WTC11 (cell line): ENCODE measurements around the gene PRKCB.

ENCODE experiments used
- CBFB ChIP-seq: sonication (generic); formaldehyde crosslinking; IDR thresholded peaks from 2 replicates; pipeline ENCODE4 v1.8.1; 2022; ENCODE audit warnings: mild to moderate bottlenecking, low read depth, missing genetic modification reagents
- NR1H2 ChIP-seq: sonication (generic); formaldehyde crosslinking; IDR thresholded peaks from 2 replicates; pipeline ENCODE4 v1.9.0; 2021; ENCODE audit warnings: mild to moderate bottlenecking, moderate library complexity, missing genetic modification reagents
- RORB ChIP-seq: fragments of 250-450 bp; sonication (Bioruptor Pico); IDR thresholded peaks from 2 replicates; pipeline ENCODE4 v1.9.0; 2021; ENCODE audit warnings: mild to moderate bottlenecking
- SP1 ChIP-seq: sonication (generic); formaldehyde crosslinking; conservative IDR thresholded peaks from 2 replicates; pipeline ENCODE4 v1.8.1; 2022; ENCODE audit warnings: missing genetic modification reagents
- TEAD4 ChIP-seq: sonication (generic); formaldehyde crosslinking; IDR thresholded peaks from 2 replicates; pipeline ENCODE4 v1.8.0; 2022; ENCODE audit warnings: mild to moderate bottlenecking, missing genetic modification reagents
- ZNF232 ChIP-seq: sonication (generic); formaldehyde crosslinking; IDR thresholded peaks from 2 replicates; pipeline ENCODE4 v1.8.0; 2022; ENCODE audit warnings: mild to moderate bottlenecking, missing genetic modification reagents
- ZNF263 ChIP-seq: sonication (generic); formaldehyde crosslinking; IDR thresholded peaks from 2 replicates; pipeline ENCODE4 v1.8.1; 2022; ENCODE audit warnings: low read depth, mild to moderate bottlenecking, moderate library complexity, missing genetic modification reagents
- TF ChIP-seq, protein P1 (sequence below): fragments of 200-600 bp; IDR thresholded peaks from 2 replicates; pipeline ENCODE4 v1.8.0; 2022; ENCODE audit warnings: antibody characterized with exemption
- TF ChIP-seq, protein P2 (sequence below): sonication (generic); formaldehyde crosslinking; IDR thresholded peaks from 2 replicates; pipeline ENCODE4 v1.8.1; 2022; ENCODE audit warnings: mild to moderate bottlenecking, missing genetic modification reagents, moderate library complexity, borderline replicate concordance
- TF ChIP-seq, protein P3 (sequence below): sonication (generic); formaldehyde crosslinking; IDR thresholded peaks from 2 replicates; pipeline ENCODE4 v1.8.1; 2023; ENCODE audit warnings: mild to moderate bottlenecking, moderate library complexity, missing genetic modification reagents
- TF ChIP-seq, protein P4 (sequence below): fragments of 250-450 bp; sonication (Bioruptor Pico); IDR thresholded peaks from 2 replicates; pipeline ENCODE4 v2.1.2; 2022; ENCODE audit warnings: mild to moderate bottlenecking, moderate library complexity
- TF ChIP-seq, protein P5 (sequence below): sonication (generic); formaldehyde crosslinking; IDR thresholded peaks from 2 replicates; pipeline ENCODE4 v1.8.0; 2022; ENCODE audit warnings: mild to moderate bottlenecking, missing genetic modification reagents
- TF ChIP-seq, protein P6 (sequence below): sonication (generic); formaldehyde crosslinking; IDR thresholded peaks from 2 replicates; pipeline ENCODE4 v1.8.0; 2022; ENCODE audit warnings: mild to moderate bottlenecking, missing genetic modification reagents
- TF ChIP-seq, protein P7 (sequence below): sonication (generic); formaldehyde crosslinking; IDR thresholded peaks from 2 replicates; pipeline ENCODE4 v1.8.1; 2022; ENCODE audit warnings: low read depth, mild to moderate bottlenecking, moderate library complexity, missing genetic modification reagents, borderline replicate concordance

DNA sequence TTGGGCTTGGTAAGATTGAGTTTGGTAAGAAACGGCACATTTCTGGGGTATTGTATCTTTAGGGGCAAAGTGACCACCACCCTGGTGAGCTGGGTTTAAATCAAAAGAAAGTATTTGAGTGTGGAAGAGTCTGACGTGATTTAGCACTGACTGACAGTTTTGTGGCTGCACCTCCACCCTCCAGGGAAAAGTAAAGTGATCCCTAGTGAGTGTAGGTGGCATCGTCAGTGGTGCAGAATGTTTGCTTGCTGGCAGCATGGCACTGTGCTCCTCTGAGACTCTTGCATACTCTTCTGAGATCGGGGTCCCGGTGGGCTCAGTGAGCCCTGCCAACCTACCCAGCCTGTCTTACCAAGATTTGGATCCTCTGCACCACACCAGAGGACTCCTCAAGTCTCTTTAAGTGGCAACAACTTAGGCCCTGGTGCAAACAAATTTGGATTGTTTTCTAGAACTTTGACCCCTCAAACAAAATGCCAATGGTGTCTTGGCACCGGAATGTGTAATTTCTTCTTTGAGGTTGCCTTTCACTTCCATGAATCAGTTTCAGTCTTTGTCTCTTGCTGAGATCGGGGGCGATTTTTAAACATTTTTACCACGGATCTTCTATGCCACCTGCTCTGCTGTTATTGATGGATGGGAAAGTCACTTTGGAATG is 2.8 kb downstream of the PRKCB start:
- TF ChIP-seq SP1 (CRISPR knock-in tag) (no peak), ZNF263 (CRISPR knock-in tag) (no peak), NR1H2 (no peak), TEAD4 (CRISPR knock-in tag) (no peak), ZNF232 (CRISPR knock-in tag) (no peak), CBFB (CRISPR knock-in tag) (no peak), RORB (CRISPR knock-in tag) (no peak)
- TF ChIP-seq, protein P1, sequence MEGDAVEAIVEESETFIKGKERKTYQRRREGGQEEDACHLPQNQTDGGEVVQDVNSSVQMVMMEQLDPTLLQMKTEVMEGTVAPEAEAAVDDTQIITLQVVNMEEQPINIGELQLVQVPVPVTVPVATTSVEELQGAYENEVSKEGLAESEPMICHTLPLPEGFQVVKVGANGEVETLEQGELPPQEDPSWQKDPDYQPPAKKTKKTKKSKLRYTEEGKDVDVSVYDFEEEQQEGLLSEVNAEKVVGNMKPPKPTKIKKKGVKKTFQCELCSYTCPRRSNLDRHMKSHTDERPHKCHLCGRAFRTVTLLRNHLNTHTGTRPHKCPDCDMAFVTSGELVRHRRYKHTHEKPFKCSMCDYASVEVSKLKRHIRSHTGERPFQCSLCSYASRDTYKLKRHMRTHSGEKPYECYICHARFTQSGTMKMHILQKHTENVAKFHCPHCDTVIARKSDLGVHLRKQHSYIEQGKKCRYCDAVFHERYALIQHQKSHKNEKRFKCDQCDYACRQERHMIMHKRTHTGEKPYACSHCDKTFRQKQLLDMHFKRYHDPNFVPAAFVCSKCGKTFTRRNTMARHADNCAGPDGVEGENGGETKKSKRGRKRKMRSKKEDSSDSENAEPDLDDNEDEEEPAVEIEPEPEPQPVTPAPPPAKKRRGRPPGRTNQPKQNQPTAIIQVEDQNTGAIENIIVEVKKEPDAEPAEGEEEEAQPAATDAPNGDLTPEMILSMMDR, result no peak
- TF ChIP-seq, protein P2, sequence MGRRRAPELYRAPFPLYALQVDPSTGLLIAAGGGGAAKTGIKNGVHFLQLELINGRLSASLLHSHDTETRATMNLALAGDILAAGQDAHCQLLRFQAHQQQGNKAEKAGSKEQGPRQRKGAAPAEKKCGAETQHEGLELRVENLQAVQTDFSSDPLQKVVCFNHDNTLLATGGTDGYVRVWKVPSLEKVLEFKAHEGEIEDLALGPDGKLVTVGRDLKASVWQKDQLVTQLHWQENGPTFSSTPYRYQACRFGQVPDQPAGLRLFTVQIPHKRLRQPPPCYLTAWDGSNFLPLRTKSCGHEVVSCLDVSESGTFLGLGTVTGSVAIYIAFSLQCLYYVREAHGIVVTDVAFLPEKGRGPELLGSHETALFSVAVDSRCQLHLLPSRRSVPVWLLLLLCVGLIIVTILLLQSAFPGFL (CRISPR knock-in tag), result no peak
- TF ChIP-seq, protein P3, sequence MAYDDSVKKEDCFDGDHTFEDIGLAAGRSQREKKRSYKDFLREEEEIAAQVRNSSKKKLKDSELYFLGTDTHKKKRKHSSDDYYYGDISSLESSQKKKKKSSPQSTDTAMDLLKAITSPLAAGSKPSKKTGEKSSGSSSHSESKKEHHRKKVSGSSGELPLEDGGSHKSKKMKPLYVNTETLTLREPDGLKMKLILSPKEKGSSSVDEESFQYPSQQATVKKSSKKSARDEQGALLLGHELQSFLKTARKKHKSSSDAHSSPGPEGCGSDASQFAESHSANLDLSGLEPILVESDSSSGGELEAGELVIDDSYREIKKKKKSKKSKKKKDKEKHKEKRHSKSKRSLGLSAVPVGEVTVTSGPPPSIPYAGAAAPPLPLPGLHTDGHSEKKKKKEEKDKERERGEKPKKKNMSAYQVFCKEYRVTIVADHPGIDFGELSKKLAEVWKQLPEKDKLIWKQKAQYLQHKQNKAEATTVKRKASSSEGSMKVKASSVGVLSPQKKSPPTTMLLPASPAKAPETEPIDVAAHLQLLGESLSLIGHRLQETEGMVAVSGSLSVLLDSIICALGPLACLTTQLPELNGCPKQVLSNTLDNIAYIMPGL (CRISPR knock-in tag), result no peak
- TF ChIP-seq, protein P4, sequence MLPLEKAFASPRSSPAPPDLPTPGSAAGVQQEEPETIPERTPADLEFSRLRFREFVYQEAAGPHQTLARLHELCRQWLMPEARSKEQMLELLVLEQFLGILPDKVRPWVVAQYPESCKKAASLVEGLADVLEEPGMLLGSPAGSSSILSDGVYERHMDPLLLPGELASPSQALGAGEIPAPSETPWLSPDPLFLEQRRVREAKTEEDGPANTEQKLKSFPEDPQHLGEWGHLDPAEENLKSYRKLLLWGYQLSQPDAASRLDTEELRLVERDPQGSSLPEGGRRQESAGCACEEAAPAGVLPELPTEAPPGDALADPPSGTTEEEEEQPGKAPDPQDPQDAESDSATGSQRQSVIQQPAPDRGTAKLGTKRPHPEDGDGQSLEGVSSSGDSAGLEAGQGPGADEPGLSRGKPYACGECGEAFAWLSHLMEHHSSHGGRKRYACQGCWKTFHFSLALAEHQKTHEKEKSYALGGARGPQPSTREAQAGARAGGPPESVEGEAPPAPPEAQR, result no peak
- TF ChIP-seq, protein P5, sequence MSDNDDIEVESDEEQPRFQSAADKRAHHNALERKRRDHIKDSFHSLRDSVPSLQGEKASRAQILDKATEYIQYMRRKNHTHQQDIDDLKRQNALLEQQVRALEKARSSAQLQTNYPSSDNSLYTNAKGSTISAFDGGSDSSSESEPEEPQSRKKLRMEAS (CRISPR knock-in tag), result no peak
- TF ChIP-seq, protein P6, sequence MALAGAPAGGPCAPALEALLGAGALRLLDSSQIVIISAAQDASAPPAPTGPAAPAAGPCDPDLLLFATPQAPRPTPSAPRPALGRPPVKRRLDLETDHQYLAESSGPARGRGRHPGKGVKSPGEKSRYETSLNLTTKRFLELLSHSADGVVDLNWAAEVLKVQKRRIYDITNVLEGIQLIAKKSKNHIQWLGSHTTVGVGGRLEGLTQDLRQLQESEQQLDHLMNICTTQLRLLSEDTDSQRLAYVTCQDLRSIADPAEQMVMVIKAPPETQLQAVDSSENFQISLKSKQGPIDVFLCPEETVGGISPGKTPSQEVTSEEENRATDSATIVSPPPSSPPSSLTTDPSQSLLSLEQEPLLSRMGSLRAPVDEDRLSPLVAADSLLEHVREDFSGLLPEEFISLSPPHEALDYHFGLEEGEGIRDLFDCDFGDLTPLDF (CRISPR knock-in tag), result no peak
- TF ChIP-seq, protein P7, sequence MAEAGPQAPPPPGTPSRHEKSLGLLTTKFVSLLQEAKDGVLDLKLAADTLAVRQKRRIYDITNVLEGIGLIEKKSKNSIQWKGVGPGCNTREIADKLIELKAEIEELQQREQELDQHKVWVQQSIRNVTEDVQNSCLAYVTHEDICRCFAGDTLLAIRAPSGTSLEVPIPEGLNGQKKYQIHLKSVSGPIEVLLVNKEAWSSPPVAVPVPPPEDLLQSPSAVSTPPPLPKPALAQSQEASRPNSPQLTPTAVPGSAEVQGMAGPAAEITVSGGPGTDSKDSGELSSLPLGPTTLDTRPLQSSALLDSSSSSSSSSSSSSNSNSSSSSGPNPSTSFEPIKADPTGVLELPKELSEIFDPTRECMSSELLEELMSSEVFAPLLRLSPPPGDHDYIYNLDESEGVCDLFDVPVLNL, result no peak
